Measurements from ENCODE around the gene PRKD1. TPM values are rescaled to one million over a fixed set of nuclear protein-coding genes. Genes with fewer than 3 reads are reported as not detected.

PRKD1 gene
- total RNA-seq, 4 donors from 2014 or later, result 3.0 to 5.4 (median 3.6) TPM

- no peaks in the 10 kb centered on the region for H3K36me3 ChIP-seq
- H3K27ac ChIP-seq, result no peak overlapping the region
- H3K4me1 ChIP-seq, result no peaks in the 10 kb centered on the region
- TF ChIP-seq POLR2A (IDR thresholded peaks at IDR 0.05), result no peak
- TF ChIP-seq EP300 (IDR thresholded peaks at IDR 0.05), result no peak
- no peak for TF ChIP-seq CTCF (IDR thresholded peaks at IDR 0.05)
- TF ChIP-seq POLR2AphosphoS5 (IDR thresholded peaks at IDR 0.05), result no peak
- no peaks in the 10 kb centered on the region for H3K27me3 ChIP-seq
- H3K9me3 ChIP-seq, result peaks cover 11% of the 10 kb centered on the region
- DNase-seq (ENCODE audit: low spot score in 2 of 2), result no peak
- H3K4me3 ChIP-seq, result no peak overlapping the region
Measured at GRCh38 chr14:29652571-29652970, 275.1 kb downstream of the PRKD1 start.

- H3K4me3 ChIP-seq, result no peak overlapping the region
- 88% methylated on average over 4 of the region's 4 CpGs for WGBS
- no peaks in the 10 kb centered on the region for H3K4me1 ChIP-seq
- no peak overlapping the region for H3K27ac ChIP-seq
- TF ChIP-seq POLR2A (IDR thresholded peaks at IDR 0.05), result no peak
- TF ChIP-seq POLR2AphosphoS5 (IDR thresholded peaks at IDR 0.05), result no peak
- TF ChIP-seq CTCF (IDR thresholded peaks at IDR 0.05), result no peak
- no peak for TF ChIP-seq EP300 (IDR thresholded peaks at IDR 0.05)
- no peaks in the 10 kb centered on the region for H3K27me3 ChIP-seq
- H3K36me3 ChIP-seq, result no peaks in the 10 kb centered on the region
- peaks cover 18% of the 10 kb centered on the region for H3K9me3 ChIP-seq
- DNase-seq (ENCODE audit: low spot score in 2 of 2), result no peak
Measured at GRCh38 chr14:29650554-29651269, 276.9 kb downstream of the PRKD1 start.

GRCh38 chr14:29649170-29649569, 278.5 kb downstream of the PRKD1 start:
- Histone ChIP-seq H3K27me3 (no peaks in the 10 kb centered on the region), H3K27ac (no peak overlapping the region), H3K4me3 (no peak overlapping the region), H3K36me3 (no peaks in the 10 kb centered on the region), H3K4me1 (no peaks in the 10 kb centered on the region), H3K9me3 (peaks cover 26% of the 10 kb centered on the region)
- no peak for DNase-seq (ENCODE audit: low spot score in 2 of 2)
- TF ChIP-seq POLR2A (IDR thresholded peaks at IDR 0.05) (no peak), EP300 (IDR thresholded peaks at IDR 0.05) (no peak), POLR2AphosphoS5 (IDR thresholded peaks at IDR 0.05) (no peak), CTCF (IDR thresholded peaks at IDR 0.05) (no peak)
- WGBS, result 89% methylated on average over 3 of the region's 3 CpGs

GRCh38 chr14:29648045-29648444, 279.6 kb downstream of the PRKD1 start:
- Histone ChIP-seq H3K4me1 (no peaks in the 10 kb centered on the region), H3K4me3 (no peak overlapping the region), H3K36me3 (no peaks in the 10 kb centered on the region), H3K27me3 (no peaks in the 10 kb centered on the region), H3K27ac (no peak overlapping the region), H3K9me3 (peaks cover 26% of the 10 kb centered on the region)
- DNase-seq (ENCODE audit: low spot score in 2 of 2), result no peak
- TF ChIP-seq POLR2A (IDR thresholded peaks at IDR 0.05) (no peak), CTCF (IDR thresholded peaks at IDR 0.05) (no peak), EP300 (IDR thresholded peaks at IDR 0.05) (no peak), POLR2AphosphoS5 (IDR thresholded peaks at IDR 0.05) (no peak)

GRCh38 chr14:29645117-29645516, 282.5 kb downstream of the PRKD1 start:
- H3K27ac ChIP-seq, result no peak overlapping the region
- no peaks in the 10 kb centered on the region for H3K36me3 ChIP-seq
- WGBS, result 91% methylated on average over 1 of the region's 1 CpG
- TF ChIP-seq CTCF (IDR thresholded peaks at IDR 0.05), result no peak
- no peak for TF ChIP-seq POLR2A (IDR thresholded peaks at IDR 0.05)
- TF ChIP-seq EP300 (IDR thresholded peaks at IDR 0.05), result no peak
- no peak for TF ChIP-seq POLR2AphosphoS5 (IDR thresholded peaks at IDR 0.05)
- no peaks in the 10 kb centered on the region for H3K4me1 ChIP-seq
- no peak for DNase-seq (ENCODE audit: low spot score in 2 of 2)
- H3K27me3 ChIP-seq, result no peaks in the 10 kb centered on the region
- peaks cover 26% of the 10 kb centered on the region for H3K9me3 ChIP-seq
- H3K4me3 ChIP-seq, result no peak overlapping the region
